Measurements from ENCODE around the gene SNX19.

DNA sequence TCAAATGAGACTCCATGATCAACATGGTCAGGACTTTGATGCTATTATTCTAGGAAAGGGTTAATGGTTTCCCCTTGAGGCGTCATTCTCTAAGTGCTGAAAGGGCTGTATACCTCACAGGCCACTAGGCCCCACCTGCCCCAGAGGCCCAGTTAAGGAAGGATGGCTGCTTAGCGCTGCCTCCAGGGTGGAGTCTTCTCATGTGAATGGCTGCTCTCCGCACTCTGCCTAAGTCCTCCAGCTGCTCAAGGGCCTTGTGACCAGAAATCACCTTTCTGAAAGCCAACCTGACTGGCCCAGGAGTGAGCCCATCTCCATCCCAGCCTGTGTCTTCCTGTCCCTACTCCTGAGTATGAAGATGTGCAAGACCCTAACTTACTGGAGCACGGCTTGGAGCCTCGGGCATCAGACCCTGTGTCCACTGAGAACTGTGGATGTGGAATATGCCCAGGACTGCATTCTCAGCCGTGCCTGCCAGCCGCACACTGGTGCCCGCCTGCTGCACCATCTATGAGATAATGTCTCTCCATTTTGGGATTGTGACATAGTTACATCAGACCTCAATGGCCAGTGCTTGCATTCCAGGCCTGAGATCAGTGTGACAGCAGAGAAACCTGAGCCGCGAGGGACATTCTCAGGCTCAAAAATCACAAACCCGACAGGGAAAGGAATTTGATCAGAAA is 51.0 kb downstream of the SNX19 start:
- no peak for TF ChIP-seq EZH2 (IDR thresholded peaks at IDR 0.05; ENCODE audit: borderline replicate concordance, low read length)
- TF ChIP-seq, protein P1, sequence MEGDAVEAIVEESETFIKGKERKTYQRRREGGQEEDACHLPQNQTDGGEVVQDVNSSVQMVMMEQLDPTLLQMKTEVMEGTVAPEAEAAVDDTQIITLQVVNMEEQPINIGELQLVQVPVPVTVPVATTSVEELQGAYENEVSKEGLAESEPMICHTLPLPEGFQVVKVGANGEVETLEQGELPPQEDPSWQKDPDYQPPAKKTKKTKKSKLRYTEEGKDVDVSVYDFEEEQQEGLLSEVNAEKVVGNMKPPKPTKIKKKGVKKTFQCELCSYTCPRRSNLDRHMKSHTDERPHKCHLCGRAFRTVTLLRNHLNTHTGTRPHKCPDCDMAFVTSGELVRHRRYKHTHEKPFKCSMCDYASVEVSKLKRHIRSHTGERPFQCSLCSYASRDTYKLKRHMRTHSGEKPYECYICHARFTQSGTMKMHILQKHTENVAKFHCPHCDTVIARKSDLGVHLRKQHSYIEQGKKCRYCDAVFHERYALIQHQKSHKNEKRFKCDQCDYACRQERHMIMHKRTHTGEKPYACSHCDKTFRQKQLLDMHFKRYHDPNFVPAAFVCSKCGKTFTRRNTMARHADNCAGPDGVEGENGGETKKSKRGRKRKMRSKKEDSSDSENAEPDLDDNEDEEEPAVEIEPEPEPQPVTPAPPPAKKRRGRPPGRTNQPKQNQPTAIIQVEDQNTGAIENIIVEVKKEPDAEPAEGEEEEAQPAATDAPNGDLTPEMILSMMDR (IDR thresholded peaks at IDR 0.05; ENCODE audit: low read length) = no peak

Measured in OCI-LY1 (cell line).